ENCODE data around the gene LRRC17.

- TF ChIP-seq CTCF (conservative IDR thresholded peaks at IDR 0.05; ENCODE audit: low read depth, low read length) (no peak), EZH2phosphoT487 (IDR thresholded peaks at IDR 0.05; ENCODE audit: borderline replicate concordance, low read length) (no peak), EZH2 (IDR thresholded peaks at IDR 0.05; ENCODE audit: low read length, unreplicated experiment) (no peak)
These were observed 29.5 kb downstream of the LRRC17 start for GRCh38 chr7:102942181-102942866.
